ES-I3 (cell line): ENCODE results near the gene HECW1.

Experiments
- H3K36me3 ChIP-seq: 2 replicates; pipeline ENCODE4 v1.6.1; 2013; ENCODE audit warnings: mild to moderate bottlenecking, low read length, control low read depth, moderate library complexity; ENCODE audit not compliant: insufficient read depth
- H3K4me1 ChIP-seq: 2 replicates; pipeline ENCODE4 v1.6.1; 2013; ENCODE audit warnings: mild to moderate bottlenecking, control low read depth, low read length; ENCODE audit not compliant: insufficient read depth
- H3K9ac ChIP-seq: 2 replicates; pipeline ENCODE4 v1.6.1; 2013; ENCODE audit warnings: low read depth, mild to moderate bottlenecking, low read length, moderate library complexity
- H3K9me3 ChIP-seq: 2 replicates; pipeline ENCODE4 v1.6.1; 2013; ENCODE audit warnings: mild to moderate bottlenecking, low read length, moderate library complexity; ENCODE audit not compliant: control insufficient read depth, insufficient read depth

HECW1 gene

GRCh38 chr7:43441231-43442130, 329.0 kb downstream of the HECW1 start:
- Histone ChIP-seq H3K9ac (no peak overlapping the region), H3K4me1 (peaks cover 14% of the 10 kb centered on the region), H3K9me3 (no peaks in the 10 kb centered on the region), H3K36me3 (no peaks in the 10 kb centered on the region)

GRCh38 chr7:43443381-43443780, 330.9 kb downstream of the HECW1 start:
- Histone ChIP-seq H3K9me3 (no peaks in the 10 kb centered on the region), H3K4me1 (peaks cover 4% of the 10 kb centered on the region), H3K36me3 (no peaks in the 10 kb centered on the region), H3K9ac (no peak overlapping the region)

GRCh38 chr7:43444711-43445578, 332.5 kb downstream of the HECW1 start:
- Histone ChIP-seq H3K4me1 (peaks cover 5% of the 10 kb centered on the region; the same call in 1 of the 2 replicates), H3K9ac (no peak overlapping the region), H3K36me3 (no peaks in the 10 kb centered on the region), H3K9me3 (no peaks in the 10 kb centered on the region)

GRCh38 chr7:43449577-43449976, 337.1 kb downstream of the HECW1 start:
- Histone ChIP-seq H3K9ac (no peak overlapping the region), H3K36me3 (no peaks in the 10 kb centered on the region), H3K9me3 (no peaks in the 10 kb centered on the region), H3K4me1 (peaks cover 7% of the 10 kb centered on the region; the same call in 1 of the 2 replicates)

GRCh38 chr7:43450894-43451293, 338.4 kb downstream of the HECW1 start:
- Histone ChIP-seq H3K9me3 (no peaks in the 10 kb centered on the region), H3K9ac (no peak overlapping the region), H3K4me1 (peaks cover 11% of the 10 kb centered on the region), H3K36me3 (no peaks in the 10 kb centered on the region)

- Histone ChIP-seq H3K4me1 (peaks cover 6% of the 10 kb centered on the region), H3K9ac (no peak overlapping the region), H3K9me3 (no peaks in the 10 kb centered on the region), H3K36me3 (no peaks in the 10 kb centered on the region)
Measured at GRCh38 chr7:43454936-43455518, 342.6 kb downstream of the HECW1 start.

- H3K9me3 ChIP-seq, result no peaks in the 10 kb centered on the region
- no peaks in the 10 kb centered on the region for H3K36me3 ChIP-seq
- H3K9ac ChIP-seq, result no peak overlapping the region
- peaks cover 6% of the 10 kb centered on the region for H3K4me1 ChIP-seq
Measured at GRCh38 chr7:43456200-43456599, 343.8 kb downstream of the HECW1 start.

GRCh38 chr7:43458330-43459018, 346.0 kb downstream of the HECW1 start:
- no peak overlapping the region for H3K9ac ChIP-seq
- H3K4me1 ChIP-seq, result peaks cover 15% of the 10 kb centered on the region
- no peaks in the 10 kb centered on the region for H3K9me3 ChIP-seq
- H3K36me3 ChIP-seq, result no peaks in the 10 kb centered on the region

GRCh38 chr7:43459019-43459337, 346.5 kb downstream of the HECW1 start:
- no peaks in the 10 kb centered on the region for H3K9me3 ChIP-seq
- H3K36me3 ChIP-seq, result no peaks in the 10 kb centered on the region
- H3K4me1 ChIP-seq, result peaks cover 20% of the 10 kb centered on the region
- H3K9ac ChIP-seq, result no peak overlapping the region

- no peak overlapping the region for H3K9ac ChIP-seq
- H3K4me1 ChIP-seq, result peaks cover 18% of the 10 kb centered on the region
- no peaks in the 10 kb centered on the region for H3K9me3 ChIP-seq
- no peaks in the 10 kb centered on the region for H3K36me3 ChIP-seq
Measured at GRCh38 chr7:43460733-43461348, 348.4 kb downstream of the HECW1 start.

- Histone ChIP-seq H3K4me1 (peaks cover 23% of the 10 kb centered on the region), H3K9me3 (no peaks in the 10 kb centered on the region), H3K9ac (no peak overlapping the region), H3K36me3 (no peaks in the 10 kb centered on the region)
Measured at GRCh38 chr7:43461349-43462024, 349.0 kb downstream of the HECW1 start.

GRCh38 chr7:43462836-43463235, 350.4 kb downstream of the HECW1 start:
- Histone ChIP-seq H3K36me3 (no peaks in the 10 kb centered on the region), H3K9ac (no peak overlapping the region), H3K4me1 (peaks cover 23% of the 10 kb centered on the region), H3K9me3 (no peaks in the 10 kb centered on the region)

GRCh38 chr7:43463401-43463980, 351.0 kb downstream of the HECW1 start:
- Histone ChIP-seq H3K9me3 (no peaks in the 10 kb centered on the region), H3K4me1 (peaks cover 23% of the 10 kb centered on the region), H3K9ac (no peak overlapping the region), H3K36me3 (no peaks in the 10 kb centered on the region)
